Thyroid gland (tissue), 4 donors: Measurements from ENCODE around the gene ASIC3. TPM values are rescaled to one million over a fixed set of nuclear protein-coding genes. Genes with fewer than 3 reads are reported as not detected.

Experiments used
- DNase-seq, 2 donors: peaks; one replicate each; pipeline ENCODE4 v3.0.0-alpha.2; 2019
- H3K27ac ChIP-seq, 3 donors: fragments of 200-600 bp; sonication (generic); 1 replicate in 2 of 3; 2 replicates in 1 of 3; pipeline ENCODE4 v1.5.1; 2016 to 2019; ENCODE audit warnings: mild to moderate bottlenecking in 1 of 3, moderate library complexity in 1 of 3
- H3K27me3 ChIP-seq: fragments of 200-600 bp; sonication (generic); one replicate; pipeline ENCODE4 v1.5.1; 2019
- H3K36me3 ChIP-seq, 2 donors: fragments of 200-600 bp; sonication (generic); one replicate each; pipeline ENCODE4 v1.5.1; 2016 to 2019
- H3K4me1 ChIP-seq, 2 donors: fragments of 200-600 bp; sonication (generic); one replicate each; pipeline ENCODE4 v1.5.1; 2017 to 2019
- H3K4me3 ChIP-seq, 3 donors: fragments of 200-600 bp; sonication (generic); replicated peaks in 1 of 3; 1 replicate in 2 of 3; 2 replicates in 1 of 3; pipeline ENCODE4 v1.5.1; 2016; ENCODE audit warnings: mild to moderate bottlenecking in 1 of 3
- H3K9me3 ChIP-seq: fragments of 200-600 bp; sonication (generic); one replicate; pipeline ENCODE4 v1.5.1; 2017
- POLR2A ChIP-seq, 2 donors: fragments of 450-650 bp; IDR thresholded peaks; one replicate each; pipeline ENCODE4 v1.6.1; 2017; ENCODE audit warnings: antibody characterized with exemption in 2 of 2, mild to moderate bottlenecking in 2 of 2, moderate library complexity in 1 of 2
- WGBS, 2 donors: methylation state at CpG; one replicate each; pipeline ENCODE4 v1.1.5; 2017; 5-methylcytosine and 5-hydroxymethylcytosine counted together
- intact Hi-C: fragments of 100-400 bp; cut with DNase I; formaldehyde crosslinking; loops from one replicate; pipeline ENCODE4 v1.15.1; 2023
- total RNA-seq, 4 donors: library from RNA; depleted of rRNA; stranded (reverse); fragments of >200 nt; gene quantifications; one replicate each; pipeline ENCODE4 v1.2.3, GENCODE V29; 2016
- TF ChIP-seq, protein P1 (sequence below), 6 experiments: fragments of 200-600 bp in 3 of 6; fragments of 450-650 bp in 3 of 6; sonication (generic) in 3 of 6; IDR thresholded peaks; one replicate each; pipeline ENCODE4 v1.5.1; 2016 to 2019; ENCODE audit warnings: antibody characterized with exemption in 6 of 6, mild to moderate bottlenecking in 2 of 6, inconsistent platforms in 1 of 6, moderate library complexity in 1 of 6

Gene ASIC3
- total RNA-seq, 4 donors from 2014 or later: 1.2 to 2.6 (median 1.5) TPM; not detected in 1

GRCh38 chr7:151033864-151034249, 14.5 kb upstream of the ASIC3 start:
- TF ChIP-seq, protein P1, sequence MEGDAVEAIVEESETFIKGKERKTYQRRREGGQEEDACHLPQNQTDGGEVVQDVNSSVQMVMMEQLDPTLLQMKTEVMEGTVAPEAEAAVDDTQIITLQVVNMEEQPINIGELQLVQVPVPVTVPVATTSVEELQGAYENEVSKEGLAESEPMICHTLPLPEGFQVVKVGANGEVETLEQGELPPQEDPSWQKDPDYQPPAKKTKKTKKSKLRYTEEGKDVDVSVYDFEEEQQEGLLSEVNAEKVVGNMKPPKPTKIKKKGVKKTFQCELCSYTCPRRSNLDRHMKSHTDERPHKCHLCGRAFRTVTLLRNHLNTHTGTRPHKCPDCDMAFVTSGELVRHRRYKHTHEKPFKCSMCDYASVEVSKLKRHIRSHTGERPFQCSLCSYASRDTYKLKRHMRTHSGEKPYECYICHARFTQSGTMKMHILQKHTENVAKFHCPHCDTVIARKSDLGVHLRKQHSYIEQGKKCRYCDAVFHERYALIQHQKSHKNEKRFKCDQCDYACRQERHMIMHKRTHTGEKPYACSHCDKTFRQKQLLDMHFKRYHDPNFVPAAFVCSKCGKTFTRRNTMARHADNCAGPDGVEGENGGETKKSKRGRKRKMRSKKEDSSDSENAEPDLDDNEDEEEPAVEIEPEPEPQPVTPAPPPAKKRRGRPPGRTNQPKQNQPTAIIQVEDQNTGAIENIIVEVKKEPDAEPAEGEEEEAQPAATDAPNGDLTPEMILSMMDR (IDR thresholded peaks at IDR 0.05): no peak
- TF ChIP-seq POLR2A (IDR thresholded peaks at IDR 0.05): no peak
- Histone ChIP-seq H3K27me3 (no peaks in the 10 kb centered on the region), H3K27ac (no peak overlapping the region), H3K4me3 (no peak overlapping the region), H3K4me1 (peaks cover 4 to 15% of the 10 kb centered on the region in 2 donors), H3K9me3 (no peaks in the 10 kb centered on the region), H3K36me3 (peaks cover 28% of the 10 kb centered on the region in 2 donors)
- WGBS, 2 donors: 85 to 92% methylated on average over 2 to 5 of the region's 5 CpGs
- intact Hi-C loops: loop anchor here (5.0 kb wide), 1 partner anchor 73 kb away; no protein-coding TSS in a partner anchor
- DNase-seq: no peak

DNA sequence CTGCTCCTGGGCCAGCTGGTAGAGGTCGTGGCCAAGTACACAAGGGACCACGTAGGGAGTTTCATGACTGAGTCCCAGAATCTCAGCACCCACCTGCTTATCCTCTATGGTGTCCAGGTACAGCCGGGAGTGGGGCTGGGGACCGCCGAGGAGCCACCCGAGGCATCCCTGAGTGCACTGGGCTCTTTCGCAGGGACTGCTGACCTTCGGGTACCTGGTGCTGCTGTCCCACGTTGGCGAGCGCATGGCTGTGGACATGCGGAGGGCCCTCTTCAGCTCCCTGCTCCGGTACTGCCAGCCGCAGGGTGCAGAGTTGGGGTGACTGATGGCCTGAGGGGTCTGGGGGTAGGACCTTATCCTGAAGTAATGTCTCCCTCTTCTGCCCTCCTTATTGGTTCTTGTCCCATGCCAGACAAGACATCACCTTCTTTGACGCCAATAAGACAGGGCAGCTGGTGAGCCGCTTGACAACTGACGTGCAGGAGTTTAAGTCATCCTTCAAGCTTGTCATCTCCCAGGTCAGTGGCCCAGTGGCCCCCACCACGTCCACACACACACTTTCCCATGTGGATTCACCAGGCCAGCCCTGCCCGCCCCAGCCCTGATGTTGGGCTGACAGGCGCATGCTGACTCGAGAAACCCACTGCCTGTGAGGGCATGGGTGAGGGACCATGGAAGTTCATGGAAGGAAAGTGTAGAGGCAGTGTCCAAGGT, 13.9 kb upstream of the ASIC3 start:
- Histone ChIP-seq H3K27ac (no peak overlapping the region), H3K27me3 (no peaks in the 10 kb centered on the region), H3K4me3 (no peak overlapping the region), H3K36me3 (peaks cover 28% of the 10 kb centered on the region in 2 donors), H3K4me1 (peaks cover 0 to 15% of the 10 kb centered on the region in 2 donors), H3K9me3 (no peaks in the 10 kb centered on the region)
- no peak for DNase-seq
- TF ChIP-seq, protein P1 (IDR thresholded peaks at IDR 0.05): no peak
- 93 to 94% methylated on average over 8 to 17 of the region's 21 CpGs for WGBS, 2 donors
- intact Hi-C loops: loop anchor here (5.0 kb wide), 1 partner anchor 73 kb away; no protein-coding TSS in a partner anchor

- intact Hi-C loops: no loop called here
Measured at GRCh38 chr7:151035026-151035717, 13.2 kb upstream of the ASIC3 start.

DNA sequence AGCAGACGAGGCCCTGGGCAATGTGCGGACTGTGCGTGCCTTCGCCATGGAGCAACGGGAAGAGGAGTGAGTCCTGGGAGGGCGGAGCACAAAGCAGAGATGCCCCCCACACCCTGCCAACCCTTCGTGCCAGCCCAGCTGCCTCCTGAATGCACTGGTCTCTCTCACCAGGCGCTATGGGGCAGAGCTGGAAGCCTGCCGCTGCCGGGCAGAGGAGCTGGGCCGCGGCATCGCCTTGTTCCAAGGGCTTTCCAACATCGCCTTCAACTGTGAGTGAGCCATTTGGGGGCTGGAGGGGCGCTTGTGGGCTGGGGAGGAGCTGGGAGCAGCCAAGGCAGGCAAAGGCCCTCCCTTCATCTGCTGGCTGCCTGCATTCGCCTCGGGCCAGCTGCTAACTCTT, 12.4 kb upstream of the ASIC3 start:
- H3K27ac ChIP-seq: no peak overlapping the region
- H3K4me1 ChIP-seq: peaks cover 0 to 16% of the 10 kb centered on the region in 2 donors
- no peak overlapping the region for H3K4me3 ChIP-seq
- peaks cover 28% of the 10 kb centered on the region in 2 donors for H3K36me3 ChIP-seq
- TF ChIP-seq POLR2A (IDR thresholded peaks at IDR 0.05): no peak
- TF ChIP-seq, protein P1 (IDR thresholded peaks at IDR 0.05): no peak
- H3K9me3 ChIP-seq: no peaks in the 10 kb centered on the region
- intact Hi-C loops: no loop called here
- H3K27me3 ChIP-seq: no peaks in the 10 kb centered on the region
- no peak for DNase-seq
- WGBS, 2 donors: 94 to 95% methylated on average over 11 to 17 of the region's 17 CpGs

More at GRCh38 chr7:151035026-151035717, 13.2 kb upstream of the ASIC3 start:
- Histone ChIP-seq H3K4me1 (peaks cover 0 to 16% of the 10 kb centered on the region in 2 donors), H3K27ac (no peak overlapping the region), H3K27me3 (no peaks in the 10 kb centered on the region), H3K36me3 (peaks cover 28% of the 10 kb centered on the region in 2 donors), H3K4me3 (no peak overlapping the region), H3K9me3 (no peaks in the 10 kb centered on the region)
- no peak for DNase-seq
- 93% methylated on average over 14 to 21 of the region's 21 CpGs for WGBS, 2 donors
- TF ChIP-seq, protein P1 (IDR thresholded peaks at IDR 0.05): no peak
- TF ChIP-seq POLR2A (IDR thresholded peaks at IDR 0.05): no peak
